GM18505 (cell line): ENCODE data around the gene ITGA2B.

Experiments used
- ATAC-seq: cut with Tn5 transposase; IDR thresholded peaks from one replicate; pipeline ENCODE4 v1.9.1; 2021; ENCODE audit not compliant: unreplicated experiment
- POLR2A ChIP-seq: IDR thresholded peaks from 4 replicates; pipeline ENCODE4 v1.6.1; 2011; ENCODE audit warnings: borderline replicate concordance; ENCODE audit not compliant: insufficient read depth, insufficient read length; ENCODE audit errors: extremely low read depth

The ITGA2B gene

DNA sequence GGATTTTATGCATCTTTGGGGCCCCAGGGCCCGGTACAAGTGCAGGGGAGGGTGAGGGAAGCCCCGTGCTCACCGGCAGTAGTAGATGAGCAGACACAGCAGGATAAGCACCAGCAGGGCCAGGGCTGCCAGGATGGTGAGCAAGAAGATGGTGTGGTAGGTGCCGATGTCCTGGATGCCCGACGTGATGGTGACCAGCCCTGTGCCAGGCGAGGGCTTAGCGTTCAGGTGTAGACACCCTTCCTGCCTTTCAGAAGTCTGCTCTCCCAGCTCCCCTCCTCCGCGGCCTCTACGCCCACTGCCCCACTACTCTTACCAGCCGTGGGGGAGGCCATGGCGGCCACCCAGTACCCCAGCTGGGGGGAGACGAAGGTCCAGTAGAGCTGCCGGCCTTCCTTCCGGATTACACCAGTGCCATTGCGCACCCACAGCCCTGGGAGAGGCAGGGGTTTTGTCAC, 33.8 kb downstream of the ITGA2B start:
- no peak for TF ChIP-seq POLR2A
- no peak for ATAC-seq

DNA sequence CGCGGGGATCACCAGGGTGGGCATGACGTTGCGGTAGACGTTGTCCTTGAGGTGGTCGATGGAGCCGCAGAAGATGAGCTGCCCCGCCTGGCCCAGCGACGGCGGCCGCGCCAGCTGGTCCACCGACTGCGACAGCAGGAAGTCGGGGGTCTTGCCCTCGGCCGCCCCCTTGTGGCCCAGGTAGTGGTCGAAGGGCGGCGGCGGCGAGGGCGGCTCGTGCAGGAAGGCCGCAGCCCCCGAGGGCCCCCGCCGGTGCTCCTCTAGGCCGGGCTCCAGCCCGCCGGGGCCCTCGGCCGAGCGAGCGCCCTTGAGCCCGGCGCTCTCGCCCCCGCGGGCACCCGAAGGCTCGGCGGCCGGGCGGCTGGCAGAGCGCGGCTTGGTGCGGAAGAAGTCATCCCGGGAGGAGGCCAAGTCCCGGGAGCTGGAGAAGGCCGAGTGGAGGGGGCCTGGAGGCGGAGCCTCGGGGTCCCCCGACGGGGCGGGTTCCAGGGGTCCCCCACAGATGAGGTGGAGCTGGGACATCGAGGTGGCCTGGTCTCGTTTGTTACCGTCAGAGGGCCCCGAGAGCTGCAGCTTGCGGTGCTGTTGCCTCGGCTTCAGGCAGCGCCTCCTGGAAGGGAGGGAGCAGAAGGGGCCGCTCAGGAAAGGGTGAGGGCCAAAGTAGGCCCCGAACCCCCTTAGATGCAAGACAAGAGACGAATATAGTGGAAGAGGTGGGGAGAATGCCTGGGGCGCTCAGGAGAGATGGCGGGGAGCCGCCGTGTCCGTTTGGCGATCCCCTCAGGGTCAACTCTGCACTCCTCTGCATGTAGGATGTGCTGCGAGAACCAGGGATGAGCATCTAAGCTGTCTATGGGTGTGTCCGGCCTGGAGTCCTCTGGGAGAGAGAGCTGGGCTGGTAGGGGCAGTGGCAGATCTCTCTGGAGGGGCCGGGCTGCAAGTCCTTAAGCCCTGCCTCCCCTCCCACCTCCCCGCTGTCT, 34.6 kb downstream of the ITGA2B start:
- no peak for TF ChIP-seq POLR2A
- no peak for ATAC-seq

- TF ChIP-seq POLR2A: peak; percentile 10
- no peak for ATAC-seq
Measured at GRCh38 chr17:44353672-44354331, 35.6 kb downstream of the ITGA2B start.

- ATAC-seq: no peak
- peak; percentile 37 for TF ChIP-seq POLR2A
Measured at GRCh38 chr17:44352828-44353671, 36.4 kb downstream of the ITGA2B start.

GRCh38 chr17:44351961-44352827, 37.3 kb downstream of the ITGA2B start:
- TF ChIP-seq POLR2A: no peak
- no peak for ATAC-seq

DNA sequence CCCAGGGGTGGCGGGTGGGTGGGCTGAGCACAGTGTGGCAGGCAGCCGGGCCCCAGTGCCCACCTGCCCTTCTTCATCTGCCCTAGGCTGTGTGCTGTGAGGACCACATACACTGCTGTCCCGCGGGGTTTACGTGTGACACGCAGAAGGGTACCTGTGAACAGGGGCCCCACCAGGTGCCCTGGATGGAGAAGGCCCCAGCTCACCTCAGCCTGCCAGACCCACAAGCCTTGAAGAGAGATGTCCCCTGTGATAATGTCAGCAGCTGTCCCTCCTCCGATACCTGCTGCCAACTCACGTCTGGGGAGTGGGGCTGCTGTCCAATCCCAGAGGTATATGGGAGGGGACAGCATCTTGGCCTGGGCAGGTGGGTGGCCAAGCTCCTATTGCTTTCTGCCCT, 38.0 kb downstream of the ITGA2B start:
- TF ChIP-seq POLR2A: no peak
- ATAC-seq: no peak

GRCh38 chr17:44350733-44351226, 38.7 kb downstream of the ITGA2B start:
- ATAC-seq: no peak
- TF ChIP-seq POLR2A: peak; percentile 9

DNA sequence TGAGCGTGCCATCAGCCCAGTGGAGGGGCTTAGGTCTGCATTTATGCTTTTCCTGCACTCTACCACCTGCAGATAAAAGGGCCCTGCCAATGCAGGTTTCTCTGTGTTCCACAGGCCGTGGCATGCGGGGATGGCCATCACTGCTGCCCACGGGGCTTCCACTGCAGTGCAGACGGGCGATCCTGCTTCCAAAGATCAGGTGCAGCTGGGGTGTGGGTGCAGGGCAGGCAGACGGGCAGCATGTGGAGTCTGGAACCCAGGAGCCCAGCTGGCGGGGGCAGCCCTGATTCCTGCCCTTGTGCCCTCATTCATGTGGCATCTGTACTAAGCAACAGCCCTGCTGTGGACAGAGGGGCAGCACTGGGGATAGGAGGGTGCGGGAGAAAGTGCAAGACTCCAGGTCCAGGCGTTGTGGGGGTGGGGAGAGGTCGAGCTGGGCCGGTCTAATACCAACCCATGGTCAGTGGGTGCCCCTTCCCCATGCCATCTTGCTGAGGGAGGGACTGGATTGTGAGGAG, 39.8 kb downstream of the ITGA2B start:
- no peak for TF ChIP-seq POLR2A
- no peak for ATAC-seq

GRCh38 chr17:44348988-44349364, 40.5 kb downstream of the ITGA2B start:
- no peak for ATAC-seq
- TF ChIP-seq POLR2A: no peak

GRCh38 chr17:44348234-44348987, 41.0 kb downstream of the ITGA2B start:
- ATAC-seq: peak; percentile 39
- peak; percentile 19 for TF ChIP-seq POLR2A

- ATAC-seq: peak; percentile 15
Measured at GRCh38 chr17:44347206-44348055, 42.0 kb downstream of the ITGA2B start.
